Measurements from ENCODE around the gene DPYD. TPM values are rescaled to one million over a fixed set of nuclear protein-coding genes. Genes with fewer than 3 reads are reported as not detected.
A peak's percentile ranks its signal among the peaks of the same experiment; 100 is the strongest.

DPYD gene
- total RNA-seq, 2 donors from 2014 or later = 4.9 to 11.7 TPM

- no peaks in the 10 kb centered on the region for H3K9me3 ChIP-seq
- DNase-seq = no peak
- H3K36me3 ChIP-seq = no peaks in the 10 kb centered on the region
- H3K27me3 ChIP-seq = no peaks in the 10 kb centered on the region
- H3K4me3 ChIP-seq = no peak overlapping the region
- intact Hi-C loops (cut with DNase I) = loop anchor here (10.0 kb wide), 1 partner anchor 195 kb away; no protein-coding TSS in a partner anchor
- no peak for TF ChIP-seq CTCF (IDR thresholded peaks at IDR 0.05)
- H3K4me1 ChIP-seq = no peaks in the 10 kb centered on the region
- H3K9ac ChIP-seq (ENCODE audit: low read depth in 2 of 2, low read length in 2 of 2) = no peak overlapping the region
- H3K27ac ChIP-seq = peak overlapping the region; percentile 4
Measured at GRCh38 chr1:97849345-97850340, 71.2 kb downstream of the DPYD start.

GRCh38 chr1:97845805-97846204 lies 75.0 kb downstream of the DPYD start:
- no peak for DNase-seq
- intact Hi-C loops (cut with DNase I) = loop anchor here (10.0 kb wide), 1 partner anchor 199 kb away; no protein-coding TSS in a partner anchor
- no peaks in the 10 kb centered on the region for H3K36me3 ChIP-seq
- H3K4me3 ChIP-seq = no peak overlapping the region
- no peaks in the 10 kb centered on the region for H3K9me3 ChIP-seq
- no peaks in the 10 kb centered on the region for H3K27me3 ChIP-seq
- no peak overlapping the region for H3K9ac ChIP-seq (ENCODE audit: low read depth in 2 of 2, low read length in 2 of 2)
- no peak overlapping the region for H3K27ac ChIP-seq
- no peaks in the 10 kb centered on the region for H3K4me1 ChIP-seq
- TF ChIP-seq CTCF (IDR thresholded peaks at IDR 0.05) = no peak

- Histone ChIP-seq H3K27me3 (no peaks in the 10 kb centered on the region), H3K4me1 (no peaks in the 10 kb centered on the region), H3K9me3 (no peaks in the 10 kb centered on the region), H3K9ac (ENCODE audit: low read depth in 2 of 2, low read length in 2 of 2) (no peak overlapping the region), H3K36me3 (no peaks in the 10 kb centered on the region), H3K27ac (no peak overlapping the region), H3K4me3 (no peak overlapping the region)
- no peak for DNase-seq
- no peak for TF ChIP-seq CTCF (IDR thresholded peaks at IDR 0.05)
- intact Hi-C loops (cut with DNase I) = loop anchor here (10.0 kb wide), 1 partner anchor 200 kb away; no protein-coding TSS in a partner anchor
Measured at GRCh38 chr1:97844552-97845089, 76.2 kb downstream of the DPYD start.

GRCh38 chr1:97841338-97841737 lies 79.5 kb downstream of the DPYD start:
- H3K4me1 ChIP-seq = no peaks in the 10 kb centered on the region
- no peak overlapping the region for H3K4me3 ChIP-seq
- H3K36me3 ChIP-seq = no peaks in the 10 kb centered on the region
- no peak overlapping the region for H3K27ac ChIP-seq
- DNase-seq = no peak
- intact Hi-C loops (cut with DNase I) = loop anchor here (10.0 kb wide), 1 partner anchor 203 kb away; no protein-coding TSS in a partner anchor
- H3K9me3 ChIP-seq = no peaks in the 10 kb centered on the region
- no peak overlapping the region for H3K9ac ChIP-seq (ENCODE audit: low read depth in 2 of 2, low read length in 2 of 2)
- TF ChIP-seq CTCF (IDR thresholded peaks at IDR 0.05) = no peak
- no peaks in the 10 kb centered on the region for H3K27me3 ChIP-seq

GRCh38 chr1:97837161-97837560 lies 83.7 kb downstream of the DPYD start:
- Histone ChIP-seq H3K27ac (no peak overlapping the region), H3K36me3 (no peaks in the 10 kb centered on the region), H3K4me1 (no peaks in the 10 kb centered on the region), H3K9me3 (no peaks in the 10 kb centered on the region), H3K27me3 (no peaks in the 10 kb centered on the region), H3K9ac (ENCODE audit: low read depth in 2 of 2, low read length in 2 of 2) (no peak overlapping the region), H3K4me3 (no peak overlapping the region)
- no peak for DNase-seq
- no peak for TF ChIP-seq CTCF (IDR thresholded peaks at IDR 0.05)
- intact Hi-C loops (cut with DNase I) = no loop called here

Measured in colonic mucosa (tissue), 4 donors.